A549 (cell line): Measurements from ENCODE around the gene THEM5. TPM values are rescaled to one million over a fixed set of nuclear protein-coding genes. Genes with fewer than 3 reads are reported as not detected.

Experiments used
- ATAC-seq, 2 experiments: fragments of 200-7000 bp in 1 of 2; fragments of >200 bp in 1 of 2; cut with Nextera tagmentation in 1 of 2; cut with Tn5 transposase in 1 of 2; 3 replicates each; pipeline versions ENCODE4 v1.8.0 to v1.9.1; 2018 to 2020; ENCODE audit warnings: mild to moderate bottlenecking in 1 of 2, moderate library complexity in 1 of 2
- CTCF ChIA-PET: fragments of 300-600 bp; sonication (Branson Sonifier 250); formaldehyde crosslinking; extraction: SDS; loops from one replicate; lab custom pipeline; 2021; ENCODE audit warnings: antibody characterized with exemption, inconsistent platforms; lab: Yijun Ruan, JAX
- POLR2A ChIA-PET: fragments of 350-600 bp; formaldehyde crosslinking; extraction: SDS; loops from one replicate; lab custom pipeline; 2021; ENCODE audit warnings: antibody characterized with exemption, inconsistent platforms; lab: Yijun Ruan, JAX
- DNase-seq, 2 experiments: peaks; one replicate each; pipeline versions ENCODE4 v3.0.0 to v3.0.0-alpha.2; 2011 to 2016; ENCODE audit warnings: low read depth in 1 of 2, low spot score in 1 of 2
- FAIRE-seq: peaks from 2 replicates; lab custom pipeline; 2011; peaks lifted over from hg19 to GRCh38; lab: Jason Lieb, UNC
- H3K27ac ChIP-seq, 2 experiments: fragments of >200 bp; sonication (Bioruptor Twin); formaldehyde crosslinking; 3 replicates each; pipeline ENCODE4 v1.5.1; 2016 to 2017
- H3K4me1 ChIP-seq: fragments of >200 bp; sonication (Bioruptor Twin); formaldehyde crosslinking; 3 replicates; pipeline ENCODE4 v1.6.1; 2016
- H3K4me2 ChIP-seq: fragments of >200 bp; sonication (Bioruptor Twin); formaldehyde crosslinking; 3 replicates; pipeline ENCODE4 v1.6.1; 2016
- H3K4me3 ChIP-seq: fragments of >200 bp; sonication (Bioruptor Twin); formaldehyde crosslinking; 3 replicates; pipeline ENCODE4 v1.5.1; 2016
- H3K9me3 ChIP-seq: fragments of >200 bp; sonication (Bioruptor Twin); formaldehyde crosslinking; 3 replicates; pipeline ENCODE4 v1.6.1; 2016
- BCL3 ChIP-seq: fragments of >200 bp; sonication (Bioruptor Twin); formaldehyde crosslinking; IDR thresholded peaks from 3 replicates; pipeline ENCODE4 v1.6.1; 2016
- CBX2 ChIP-seq: fragments of 200-600 bp; sonication (generic); IDR thresholded peaks from 2 replicates; pipeline ENCODE4 v1.6.1; 2016; ENCODE audit warnings: low read depth, mild to moderate bottlenecking, borderline replicate concordance
- CBX8 ChIP-seq: fragments of 200-600 bp; sonication (generic); IDR thresholded peaks from 2 replicates; pipeline ENCODE4 v1.6.1; 2016
- CEBPB ChIP-seq, 2 experiments: fragments of >200 bp in 1 of 2; sonication (Bioruptor Twin) in 1 of 2; formaldehyde crosslinking in 1 of 2; IDR thresholded peaks; 2 replicates each; pipeline ENCODE4 v1.6.1; 2012 to 2016
- CHD2 ChIP-seq: fragments of 150-350 bp; IDR thresholded peaks from 2 replicates; pipeline ENCODE4 v1.6.1; 2014; ENCODE audit warnings: low read length; ENCODE audit not compliant: partially characterized antibody
- CTCF ChIP-seq: fragments of >200 bp; sonication (Bioruptor Twin); formaldehyde crosslinking; IDR thresholded peaks from 3 replicates; pipeline ENCODE4 v1.5.1; 2016
- EHF ChIP-seq: fragments of 250-450 bp; sonication (Bioruptor Pico); IDR thresholded peaks from 2 replicates; pipeline ENCODE4 v1.5.0; 2020; ENCODE audit warnings: mild to moderate bottlenecking
- GATA3 ChIP-seq: IDR thresholded peaks from 2 replicates; pipeline ENCODE4 v1.6.1; 2012; ENCODE audit warnings: borderline replicate concordance
- HDAC2 ChIP-seq: fragments of 200-600 bp; sonication (generic); IDR thresholded peaks from 2 replicates; pipeline ENCODE4 v1.6.1; 2016
- HOXB5 ChIP-seq: fragments of 250-450 bp; sonication (Bioruptor Pico); IDR thresholded peaks from 2 replicates; pipeline ENCODE4 v1.5.0; 2020; ENCODE audit warnings: mild to moderate bottlenecking, moderate library complexity
- JUN ChIP-seq, 2 experiments: fragments of >200 bp; sonication (Bioruptor Twin); formaldehyde crosslinking; IDR thresholded peaks; 2 replicates in 1 of 2; 3 replicates in 1 of 2; pipeline ENCODE4 v1.6.1; 2016 to 2017
- JUNB ChIP-seq: fragments of >200 bp; sonication (Bioruptor Twin); formaldehyde crosslinking; IDR thresholded peaks from 2 replicates; pipeline ENCODE4 v1.6.1; 2016
- MAFK ChIP-seq: fragments of 450-650 bp; IDR thresholded peaks from 2 replicates; pipeline ENCODE4 v1.6.1; 2014; ENCODE audit not compliant: partially characterized antibody
- MAZ ChIP-seq: fragments of 150-350 bp; IDR thresholded peaks from 2 replicates; pipeline ENCODE4 v1.6.1; 2014; ENCODE audit warnings: antibody characterized with exemption, low read depth, low read length, borderline replicate concordance
- NR3C1 ChIP-seq: fragments of >200 bp; sonication (Bioruptor Twin); formaldehyde crosslinking; IDR thresholded peaks from 3 replicates; pipeline ENCODE4 v1.6.1; 2017
- RAD21 ChIP-seq, 2 experiments: fragments of >200 bp in 1 of 2; sonication (Bioruptor Twin) in 1 of 2; formaldehyde crosslinking in 1 of 2; IDR thresholded peaks in 1 of 2; conservative IDR thresholded peaks in 1 of 2; 2 replicates in 1 of 2; 3 replicates in 1 of 2; pipeline ENCODE4 v1.6.1; 2012 to 2018; ENCODE audit warnings: inconsistent platforms in 1 of 2
- RCOR1 ChIP-seq: fragments of 150-350 bp; IDR thresholded peaks from 2 replicates; pipeline ENCODE4 v1.6.1; 2014; ENCODE audit warnings: antibody characterized with exemption, low read length, low read depth
- RFX5 ChIP-seq: fragments of 450-650 bp; IDR thresholded peaks from 2 replicates; pipeline ENCODE4 v1.7.1; 2014; ENCODE audit warnings: antibody characterized with exemption, mild to moderate bottlenecking, moderate library complexity
- SMC3 ChIP-seq: fragments of >200 bp; sonication (Bioruptor Twin); formaldehyde crosslinking; IDR thresholded peaks from 3 replicates; pipeline ENCODE4 v1.6.1; 2018; ENCODE audit warnings: inconsistent platforms
- TFCP2L1 ChIP-seq: fragments of 250-450 bp; sonication (Bioruptor Pico); IDR thresholded peaks from 2 replicates; pipeline ENCODE4 v1.5.0; 2021; ENCODE audit warnings: mild to moderate bottlenecking
- ZSCAN20 ChIP-seq: fragments of 250-450 bp; sonication (Bioruptor Pico); IDR thresholded peaks from 2 replicates; pipeline ENCODE4 v1.8.0; 2022; ENCODE audit warnings: mild to moderate bottlenecking, moderate library complexity
- WGBS: methylation state at CpG from one replicate; pipeline ENCODE4 v1.1.6; 2017; ENCODE audit errors: missing lambda C conversion rate; 5-methylcytosine and 5-hydroxymethylcytosine counted together
- polyA plus RNA-seq, 4 experiments: library from polyadenylated mRNA; depleted of rRNA in 3 of 4; stranded (reverse); fragments of >200 nt; fragmentation: RNase III in 1 of 4; extraction: RNeasy Plus Mini Kit Qiagen cat#74134 plus additional on column Dnase treatment in 1 of 4; gene quantifications; 2 replicates in 3 of 4; 3 replicates in 1 of 4; pipeline ENCODE4 v1.2.3, GENCODE V29; 2011 to 2017

The THEM5 gene
- polyA plus RNA-seq, 2 of the 4 experiments (the other 2 are of a cell fraction): not detected

- DNase-seq: no peak
- ChIA-PET CTCF (interaction anchor here (0.9 to 2.2 kb wide), 2 partner anchors 16 to 110 kb away, joined by 3 to 8 read pairs; no protein-coding TSS in a partner anchor), POLR2A (no interaction called here)
- 89% methylated on average over 2 of the region's 2 CpGs for WGBS
- FAIRE-seq: no peak
- Histone ChIP-seq H3K4me1 (no peaks in the 10 kb centered on the region), H3K27ac (no peak overlapping the region), H3K9me3 (no peaks in the 10 kb centered on the region), H3K4me3 (no peak overlapping the region), H3K4me2 (no peak overlapping the region)
- ATAC-seq: no peak
- TF ChIP-seq ZSCAN20 (CRISPR knock-in tag) (no peak), MAFK (no peak), CHD2 (no peak), SMC3 (no peak), NR3C1 (no peak), RCOR1 (no peak), CEBPB (IDR thresholded peaks at IDR 0.05) (no peak), HDAC2 (no peak), MAZ (no peak), HOXB5 (CRISPR knock-in tag) (no peak), TFCP2L1 (no peak), JUN (IDR thresholded peaks at IDR 0.05) (no peak), CBX8 (no peak)
These were observed 38.7 kb upstream of the THEM5 start for GRCh38 chr1:151892190-151892589.

- 72% methylated on average over 3 of the region's 3 CpGs for WGBS
- ATAC-seq (no peak), FAIRE-seq (no peak), DNase-seq (no peak)
- H3K4me3 ChIP-seq: no peak overlapping the region
- POLR2A ChIA-PET: no interaction called here
- H3K27ac ChIP-seq: no peak overlapping the region
- CTCF ChIA-PET: no interaction called here
- TF ChIP-seq GATA3 (no peak), TFCP2L1 (no peak), CBX2 (no peak), MAZ (no peak)
- H3K4me2 ChIP-seq: no peak overlapping the region
- no peaks in the 10 kb centered on the region for H3K4me1 ChIP-seq
- no peaks in the 10 kb centered on the region for H3K9me3 ChIP-seq
These were observed 38.0 kb upstream of the THEM5 start for GRCh38 chr1:151891512-151891911.

- H3K4me2 ChIP-seq: no peak overlapping the region
- no peak for FAIRE-seq
- POLR2A ChIA-PET: interaction anchor here (1.8 kb wide), 1 partner anchor 20 kb away, joined by 4 read pairs; the partner anchor contains the start of gene THEM4
- DNase-seq: peak; percentile 33 to 41
- H3K4me1 ChIP-seq: no peaks in the 10 kb centered on the region
- no peak for TF ChIP-seq EHF (CRISPR knock-in tag)
- TF ChIP-seq BCL3: no peak
- TF ChIP-seq RFX5: no peak
- peak; percentile 41; the same call in 1 of the 3 replicates for TF ChIP-seq SMC3
- peak; percentile 67 for TF ChIP-seq CTCF
- no peak for TF ChIP-seq JUNB
- peak; percentile 70 to 72 for TF ChIP-seq RAD21 (conservative IDR thresholded peaks at IDR 0.05 in 1 of 2, IDR thresholded peaks at IDR 0.05 in 1 of 2)
- CTCF ChIA-PET: interaction anchor here (0.6 to 3.4 kb wide), 15 partner anchors 9 to 152 kb away, joined by 3 to 25 read pairs (median 4); partner anchors contain the start of gene THEM4
- WGBS: 57% methylated on average over 2 of the region's 2 CpGs
- H3K4me3 ChIP-seq: no peak overlapping the region
- H3K9me3 ChIP-seq: no peaks in the 10 kb centered on the region
- peak; percentile 68 to 80; a peak in 3 of 6 replicates for ATAC-seq
- H3K27ac ChIP-seq: no peak overlapping the region
These were observed 35.6 kb upstream of the THEM5 start for GRCh38 chr1:151888972-151889570.
